Transverse colon (tissue), 4 donors: ENCODE data around the gene MGMT. TPM values are rescaled to one million over a fixed set of nuclear protein-coding genes. Genes with fewer than 3 reads are reported as not detected.

Experiments used
- DNase-seq: peaks from one replicate; pipeline ENCODE4 v3.0.0-alpha.2; 2019
- H3K27ac ChIP-seq, 4 donors: fragments of 200-600 bp; sonication (generic); 2 replicates each; pipeline ENCODE4 v1.5.1; 2016 to 2018; ENCODE audit warnings: inconsistent platforms in 4 of 4
- H3K27me3 ChIP-seq: fragments of 200-600 bp; sonication (generic); 2 replicates; pipeline ENCODE4 v1.5.1; 2017; ENCODE audit warnings: inconsistent platforms
- H3K36me3 ChIP-seq, 4 donors: fragments of 200-600 bp; sonication (generic); 2 replicates each; pipeline ENCODE4 v1.5.1; 2017 to 2019; ENCODE audit warnings: inconsistent platforms in 4 of 4
- H3K4me1 ChIP-seq, 4 donors: fragments of 200-600 bp; sonication (generic); 2 replicates each; pipeline ENCODE4 v1.5.1; 2017 to 2020; ENCODE audit warnings: inconsistent platforms in 4 of 4
- H3K4me3 ChIP-seq, 4 donors: fragments of 200-600 bp; sonication (generic); 1 replicate in 1 of 4; 2 replicates in 3 of 4; pipeline versions ENCODE4 v1.5.1 to v1.6.1; 2017 to 2019; ENCODE audit warnings: inconsistent platforms in 4 of 4
- H3K9me3 ChIP-seq, 2 donors: fragments of 200-600 bp; sonication (generic); 2 replicates each; pipeline ENCODE4 v1.5.1; 2017 to 2019; ENCODE audit warnings: inconsistent platforms in 2 of 2
- CTCF ChIP-seq, 5 experiments: fragments of 200-600 bp in 3 of 5; fragments of 450-650 bp in 2 of 5; sonication (generic) in 3 of 5; IDR thresholded peaks; 1 replicate in 2 of 5; 2 replicates in 3 of 5; pipeline ENCODE4 v1.5.1; 2016 to 2017; ENCODE audit warnings: antibody characterized with exemption in 5 of 5, inconsistent platforms in 3 of 5, mild to moderate bottlenecking in 2 of 5, moderate library complexity in 1 of 5
- EP300 ChIP-seq: sonication (generic); formaldehyde crosslinking; IDR thresholded peaks from one replicate; pipeline ENCODE4 v1.6.1; 2017; ENCODE audit warnings: antibody characterized with exemption, low read depth
- POLR2A ChIP-seq: fragments of 450-650 bp; IDR thresholded peaks from one replicate; pipeline ENCODE4 v1.6.1; 2016; ENCODE audit warnings: antibody characterized with exemption, mild to moderate bottlenecking, moderate library complexity
- POLR2AphosphoS5 ChIP-seq, 3 donors: sonication (generic); formaldehyde crosslinking; IDR thresholded peaks; one replicate each; pipeline ENCODE4 v1.6.1; 2016; ENCODE audit warnings: antibody characterized with exemption in 3 of 3
- WGBS, 2 donors: methylation state at CpG; one replicate each; pipeline ENCODE4 v1.1.5; 2018; ENCODE audit warnings: low coverage in 1 of 2; 5-methylcytosine and 5-hydroxymethylcytosine counted together
- in situ Hi-C, 4 donors: fragments of 200-750 bp; cut with MboI; loops; one replicate each; pipeline versions ENCODE4 v1.15.0 to v1.15.1; 2017; ENCODE audit warnings: low sequenced_read_pairs in 3 of 4, low pct_ligation_motif_present in 1 of 4, low pct_unique_long_range_greater_than_20kb in 1 of 4
- intact Hi-C: fragments of 100-400 bp; cut with DNase I; formaldehyde crosslinking; loops from one replicate; pipeline ENCODE4 v1.15.1; 2023; ENCODE audit warnings: low total_unique reads
- total RNA-seq, 4 donors: library from RNA; depleted of rRNA; stranded (reverse); fragments of >200 nt; gene quantifications; one replicate each; pipeline ENCODE4 v1.1.0, GENCODE V29; 2016

MGMT gene
- total RNA-seq, 4 donors from 2014 or later: 6.6 to 28.9 (median 14.0) TPM

GRCh38 chr10:129744134-129745111, 277.4 kb downstream of the MGMT start:
- in situ Hi-C loops (no loop called here), intact Hi-C loops (no loop called here)
- WGBS, 2 donors: 93 to 100% methylated on average over 1 to 20 of the region's 22 CpGs
- H3K27ac ChIP-seq: no peak overlapping the region
- no peaks in the 10 kb centered on the region for H3K4me1 ChIP-seq
- no peaks in the 10 kb centered on the region for H3K27me3 ChIP-seq
- no peak for DNase-seq
- no peaks in the 10 kb centered on the region for H3K36me3 ChIP-seq
- H3K9me3 ChIP-seq: peaks cover 8 to 22% of the 10 kb centered on the region in 2 donors
- no peak overlapping the region for H3K4me3 ChIP-seq
- TF ChIP-seq POLR2A (no peak), CTCF (IDR thresholded peaks at IDR 0.05) (no peak), EP300 (no peak), POLR2AphosphoS5 (IDR thresholded peaks at IDR 0.05) (no peak)

- 82 to 91% methylated on average over 11 to 13 of the region's 13 CpGs for WGBS, 2 donors
Measured at GRCh38 chr10:129745186-129745750, 278.2 kb downstream of the MGMT start.

GRCh38 chr10:129754211-129755050, 287.4 kb downstream of the MGMT start:
- in situ Hi-C loops (no loop called here), intact Hi-C loops (no loop called here)
- no peak overlapping the region for H3K4me3 ChIP-seq
- no peaks in the 10 kb centered on the region for H3K36me3 ChIP-seq
- 86% methylated on average over 11 of the region's 11 CpGs; no CpG with 5 or more reads in 1 of the 2 donors for WGBS, 2 donors
- H3K4me1 ChIP-seq: no peaks in the 10 kb centered on the region
- no peak overlapping the region for H3K27ac ChIP-seq
- no peak for DNase-seq
- H3K27me3 ChIP-seq: no peaks in the 10 kb centered on the region
- peaks cover 9 to 16% of the 10 kb centered on the region in 2 donors for H3K9me3 ChIP-seq
- no peak for TF ChIP-seq POLR2AphosphoS5 (IDR thresholded peaks at IDR 0.05)
- TF ChIP-seq POLR2A: no peak
- no peak for TF ChIP-seq EP300
- no peak for TF ChIP-seq CTCF (IDR thresholded peaks at IDR 0.05)

More at GRCh38 chr10:129745186-129745750, 278.2 kb downstream of the MGMT start:
- TF ChIP-seq EP300: no peak
- TF ChIP-seq POLR2AphosphoS5 (IDR thresholded peaks at IDR 0.05): no peak
- no peak for TF ChIP-seq CTCF (IDR thresholded peaks at IDR 0.05)
- no peak for TF ChIP-seq POLR2A
- H3K27ac ChIP-seq: no peak overlapping the region
- no peaks in the 10 kb centered on the region for H3K36me3 ChIP-seq
- peaks cover 11 to 30% of the 10 kb centered on the region in 2 donors for H3K9me3 ChIP-seq
- no peaks in the 10 kb centered on the region for H3K4me1 ChIP-seq
- intact Hi-C loops (no loop called here), in situ Hi-C loops (no loop called here)
- H3K4me3 ChIP-seq: no peak overlapping the region
- no peak for DNase-seq
- H3K27me3 ChIP-seq: no peaks in the 10 kb centered on the region

- Histone ChIP-seq H3K36me3 (no peaks in the 10 kb centered on the region), H3K9me3 (peaks cover 6 to 9% of the 10 kb centered on the region in 2 donors), H3K4me3 (no peak overlapping the region), H3K27me3 (no peaks in the 10 kb centered on the region), H3K27ac (no peak overlapping the region), H3K4me1 (no peaks in the 10 kb centered on the region)
- 79% methylated on average over 2 of the region's 2 CpGs; no CpG with 5 or more reads in 1 of the 2 donors for WGBS, 2 donors
- intact Hi-C loops: no loop called here
- DNase-seq: peak; percentile 4
- TF ChIP-seq CTCF (IDR thresholded peaks at IDR 0.05) (no peak), EP300 (no peak), POLR2A (no peak), POLR2AphosphoS5 (IDR thresholded peaks at IDR 0.05) (no peak)
- in situ Hi-C loops: no loop called here
Measured at GRCh38 chr10:129755158-129755591, 288.1 kb downstream of the MGMT start.
